HCT116 (cell line): ENCODE results near the gene TMEM198. TPM values are rescaled to one million over a fixed set of nuclear protein-coding genes. Genes with fewer than 3 reads are reported as not detected.

ENCODE experiments used
- ATAC-seq: fragments of 200-7000 bp; cut with Tn5 transposase; 2 replicates; pipeline ENCODE4 v1.9.1; 2020; ENCODE audit warnings: mild to moderate bottlenecking, moderate library complexity
- BruUV-seq: library from RNA; stranded (reverse); fragments of 400-500 nt; replicated peaks from 2 replicates; lab custom pipeline; 2021; lab: Mats Ljungman, UMichigan
- CTCF ChIA-PET: fragments of 300-600 bp; sonication (Branson Sonifier 250); formaldehyde crosslinking; loops from one replicate; lab custom pipeline; 2021; ENCODE audit warnings: antibody characterized with exemption; lab: Charles Lee
- POLR2A ChIA-PET: fragments of 300-600, 350-600 bp; sonication (Branson Sonifier 250); formaldehyde crosslinking; loops from one replicate; lab custom pipeline; 2021; ENCODE audit warnings: antibody characterized with exemption; lab: Charles Lee
- RAD21 ChIA-PET, 2 experiments: fragments of 300-600 bp; sonication (Branson Sonifier 250); formaldehyde crosslinking; loops; one replicate each; lab custom pipeline; 2023; ENCODE audit warnings: low total read pairs in 2 of 2; ENCODE audit not compliant: uncharacterized antibody in 2 of 2, unreplicated experiment in 2 of 2, low non-redundant PET in 1 of 2; lab: Charles Lee
- DNase-seq: peaks from one replicate; pipeline ENCODE4 v3.0.0-alpha.2; 2010; ENCODE audit warnings: low read depth, low spot score
- H2AFZ ChIP-seq: fragments of 200-600 bp; shearing (Covaris generic), sonication (generic); 2 replicates; pipeline ENCODE4 v1.6.1; 2017; ENCODE audit warnings: low read depth, mixed run types, mixed read lengths, antibody characterized with exemption, low read length; ENCODE audit not compliant: poor library complexity, severe bottlenecking
- H3K27ac ChIP-seq: 2 replicates; pipeline ENCODE4 v1.5.1; 2012; ENCODE audit warnings: low read depth, low read length
- H3K27me3 ChIP-seq: fragments of 200-600 bp; sonication (generic); 2 replicates; pipeline ENCODE4 v1.6.1; 2016; ENCODE audit warnings: mixed run types, low read length, mixed read lengths; ENCODE audit not compliant: insufficient read depth
- H3K36me3 ChIP-seq, 2 experiments: fragments of 200-500 bp in 1 of 2; fragments of 200-600 bp in 1 of 2; sonication (Bioruptor generic) in 1 of 2; sonication (generic) in 1 of 2; 2 replicates each; pipeline versions ENCODE4 v1.5.1 to v1.6.1; 2014 to 2016; ENCODE audit warnings: low read length in 2 of 2, inconsistent platforms in 1 of 2, mixed read lengths in 1 of 2, mixed run types in 1 of 2; ENCODE audit not compliant: insufficient read depth in 2 of 2, control insufficient read depth in 1 of 2
- H3K4me1 ChIP-seq, 2 experiments: fragments of 200-600 bp in 1 of 2; sonication (generic) in 1 of 2; 2 replicates each; pipeline versions ENCODE4 v1.5.1 to v1.6.1; 2012 to 2017; ENCODE audit warnings: low read length in 2 of 2, inconsistent platforms in 1 of 2, mild to moderate bottlenecking in 1 of 2, mixed read lengths in 1 of 2, mixed run types in 1 of 2, moderate library complexity in 1 of 2; ENCODE audit not compliant: insufficient read depth in 2 of 2, control insufficient read depth in 1 of 2
- H3K4me2 ChIP-seq: fragments of 200-600 bp; sonication (generic); 2 replicates; pipeline ENCODE4 v1.6.1; 2017; ENCODE audit warnings: mixed run types, low read length, mixed read lengths
- H3K4me3 ChIP-seq, 2 experiments: fragments of 200-600 bp in 1 of 2; sonication (generic) in 1 of 2; replicated peaks in 1 of 2; 2 replicates each; pipeline ENCODE4 v1.5.1; 2011 to 2016; ENCODE audit warnings: low read length in 2 of 2, control low read depth in 1 of 2, low read depth in 1 of 2, mild to moderate bottlenecking in 1 of 2, mixed read lengths in 1 of 2, mixed run types in 1 of 2
- H3K79me2 ChIP-seq: fragments of 200-600 bp; sonication (generic); 2 replicates; pipeline ENCODE4 v1.6.1; 2017; ENCODE audit warnings: mild to moderate bottlenecking, mixed run types, low read length, moderate library complexity, mixed read lengths; ENCODE audit not compliant: insufficient read depth
- H3K9ac ChIP-seq: fragments of 200-600 bp; sonication (generic); 2 replicates; pipeline ENCODE4 v1.6.1; 2016; ENCODE audit warnings: low read length, mixed read lengths
- H3K9me2 ChIP-seq: fragments of 200-600 bp; sonication (generic), shearing (Covaris generic); 2 replicates; pipeline ENCODE4 v1.6.1; 2017; ENCODE audit warnings: mixed run types, mild to moderate bottlenecking, moderate library complexity; ENCODE audit not compliant: insufficient read depth
- H3K9me3 ChIP-seq, 2 experiments: fragments of 200-500 bp in 1 of 2; fragments of 200-600 bp in 1 of 2; sonication (Bioruptor generic) in 1 of 2; sonication (generic) in 1 of 2; 2 replicates each; pipeline ENCODE4 v1.6.1; 2014 to 2017; ENCODE audit warnings: low read length in 2 of 2, mixed read lengths in 2 of 2, inconsistent platforms in 1 of 2, low read depth in 1 of 2, mild to moderate bottlenecking in 1 of 2, mixed run types in 1 of 2, moderate library complexity in 1 of 2; ENCODE audit not compliant: control insufficient read depth in 1 of 2, insufficient read depth in 1 of 2
- H4K20me1 ChIP-seq: fragments of 200-600 bp; sonication (generic), shearing (Covaris generic); 2 replicates; pipeline ENCODE4 v1.6.1; 2017; ENCODE audit warnings: mixed run types, mild to moderate bottlenecking, moderate library complexity; ENCODE audit not compliant: insufficient read depth
- CTCF ChIP-seq, 3 experiments: fragments of 200-600 bp in 1 of 3; sonication (generic) in 1 of 3; IDR thresholded peaks in 2 of 3; conservative IDR thresholded peaks in 1 of 3; 2 replicates each; pipeline ENCODE4 v1.5.1; 2012 to 2017; ENCODE audit warnings: low read depth in 2 of 3, low read length in 2 of 3, antibody characterized with exemption in 1 of 3, borderline replicate concordance in 1 of 3, control low read depth in 1 of 3, mild to moderate bottlenecking in 1 of 3, mixed read lengths in 1 of 3, mixed run types in 1 of 3, moderate library complexity in 1 of 3; ENCODE audit not compliant: insufficient read depth in 1 of 3
- EGR1 ChIP-seq: IDR thresholded peaks from 2 replicates; pipeline ENCODE4 v1.6.1; 2012; ENCODE audit warnings: low read depth
- MAX ChIP-seq: IDR thresholded peaks from 2 replicates; pipeline ENCODE4 v1.6.1; 2012
- SIN3A ChIP-seq: IDR thresholded peaks from 2 replicates; pipeline ENCODE4 v1.6.1; 2012; ENCODE audit warnings: low read depth
- YY1 ChIP-seq: IDR thresholded peaks from 2 replicates; pipeline ENCODE4 v1.6.1; 2011; ENCODE audit warnings: low read length, low read depth, moderate library complexity, mild to moderate bottlenecking; ENCODE audit not compliant: insufficient replicate concordance; ENCODE audit errors: extremely low read depth
- ZNF274 ChIP-seq: fragments of 200-500 bp; sonication (Bioruptor generic); IDR thresholded peaks from 2 replicates; pipeline ENCODE4 v1.6.1; 2014; ENCODE audit warnings: mild to moderate bottlenecking, low read depth, low read length, inconsistent platforms
- intact Hi-C: fragments of 100-400 bp; cut with micrococcal nuclease; formaldehyde crosslinking; loops from 2 replicates; pipeline ENCODE4 v1.10.0; 2022
- total RNA-seq: library from RNA; stranded (reverse); gene quantifications from one replicate; pipeline ENCODE4 v1.2.1, GENCODE V29; 2021; ENCODE audit not compliant: unreplicated experiment

TMEM198 gene
- total RNA-seq, 1 experiment from 2014 or later, result 2.1 TPM

GRCh38 chr2:219499555-219499954 is 44.3 kb upstream of the TMEM198 start:
- DNase-seq (no peak), ATAC-seq (no peak)
- TF ChIP-seq ZNF274 (no peak), EGR1 (no peak), SIN3A (no peak), YY1 (no peak)
- CTCF ChIA-PET, result interaction anchor here (1.0 to 5.2 kb wide), 8 partner anchors 9 to 69 kb away, joined by 3 to 56 read pairs (median 5); no protein-coding TSS in a partner anchor
- H2AFZ ChIP-seq, result no peak overlapping the region
- intact Hi-C loops, result loop anchor here (2.0 kb wide), 1 partner anchor 189 kb away; no protein-coding TSS in a partner anchor
- H3K36me3 ChIP-seq, result peaks cover 4 to 6% of the 10 kb centered on the region in 2 experiments; a peak in 1 of 4 replicates
- POLR2A ChIA-PET, result interaction anchor here (1.0 to 2.8 kb wide), 4 partner anchors 10 to 190 kb away, joined by 3 to 18 read pairs (median 5); no protein-coding TSS in a partner anchor
- RAD21 ChIA-PET, result interaction anchor here in 1 of 2 experiments (0.7 kb wide), 1 partner anchor 21 kb away, joined by 3 read pairs; no protein-coding TSS in a partner anchor
- peak overlapping the region; percentile 80 for H3K9ac ChIP-seq
- H4K20me1 ChIP-seq, result no peaks in the 10 kb centered on the region
- BruUV-seq, result no TSS peak
- peak overlapping the region; percentile 98; the same call in 1 of the 2 replicates for H3K27ac ChIP-seq
- H3K9me3 ChIP-seq, result no peaks in the 10 kb centered on the region
- peaks cover 14% of the 10 kb centered on the region for H3K79me2 ChIP-seq
- peaks cover 24 to 54% of the 10 kb centered on the region in 2 experiments for H3K4me1 ChIP-seq
- no peaks in the 10 kb centered on the region for H3K27me3 ChIP-seq
- H3K9me2 ChIP-seq, result no peaks in the 10 kb centered on the region
- H3K4me2 ChIP-seq, result peak overlapping the region; percentile 99
- peak overlapping the region; percentile 75 to 91 for H3K4me3 ChIP-seq

- no peak overlapping the region for H3K27ac ChIP-seq
- TF ChIP-seq MAX, result no peak
- peak in 2 of 3 experiments; percentile 60 to 64; a peak in 4 of 6 replicates for TF ChIP-seq CTCF (IDR thresholded peaks at IDR 0.05 in 2 of 3, conservative IDR thresholded peaks at IDR 0.05 in 1 of 3; ENCODE audit: borderline replicate concordance in 1 of 3, insufficient read depth in 1 of 3, low read depth in 2 of 3, low read length in 2 of 3)
- H3K9me3 ChIP-seq, result no peaks in the 10 kb centered on the region
- POLR2A ChIA-PET, result interaction anchor here (1.2 kb wide), 1 partner anchor 10 kb away, joined by 3 read pairs; no protein-coding TSS in a partner anchor
- ATAC-seq (no peak), DNase-seq (no peak)
- no peak overlapping the region for H2AFZ ChIP-seq
- no peaks in the 10 kb centered on the region for H4K20me1 ChIP-seq
- RAD21 ChIA-PET, result interaction anchor here in 1 of 2 experiments (0.7 kb wide), 1 partner anchor 20 kb away, joined by 3 read pairs; no protein-coding TSS in a partner anchor
- H3K79me2 ChIP-seq, result peaks cover 14% of the 10 kb centered on the region
- H3K4me3 ChIP-seq, result peak overlapping the region; percentile 75 to 91
- no peaks in the 10 kb centered on the region for H3K9me2 ChIP-seq
- H3K4me1 ChIP-seq, result peaks cover 22 to 52% of the 10 kb centered on the region in 2 experiments
- intact Hi-C loops, result no loop called here
- H3K27me3 ChIP-seq, result no peaks in the 10 kb centered on the region
- H3K36me3 ChIP-seq, result peaks cover 6% of the 10 kb centered on the region in 2 experiments; a peak in 1 of 4 replicates
- H3K4me2 ChIP-seq, result peak overlapping the region; percentile 99
- 0 out of 2 replicates have a peak overlapping the region, but pooled peaks have one; percentile 80 for H3K9ac ChIP-seq
- CTCF ChIA-PET, result interaction anchor here (0.7 to 5.2 kb wide), 6 partner anchors 8 to 45 kb away, joined by 3 to 56 read pairs (median 19); no protein-coding TSS in a partner anchor
- no TSS peak for BruUV-seq
Measured at GRCh38 chr2:219500135-219500534, 43.7 kb upstream of the TMEM198 start.
